ENCODE measurements around the gene GUCD1. TPM values are rescaled to one million over a fixed set of nuclear protein-coding genes. Genes with fewer than 3 reads are reported as not detected.
A peak's percentile ranks its signal among the peaks of the same experiment; 100 is the strongest.
"Not testable (repeated sequence)": the region's sequence is repeated elsewhere in the genome, so short reads cannot be mapped to it uniquely, and the experiment has no call there.

Gene GUCD1
- total RNA-seq, 1 experiment from 2014 or later, result 144 TPM

DNA sequence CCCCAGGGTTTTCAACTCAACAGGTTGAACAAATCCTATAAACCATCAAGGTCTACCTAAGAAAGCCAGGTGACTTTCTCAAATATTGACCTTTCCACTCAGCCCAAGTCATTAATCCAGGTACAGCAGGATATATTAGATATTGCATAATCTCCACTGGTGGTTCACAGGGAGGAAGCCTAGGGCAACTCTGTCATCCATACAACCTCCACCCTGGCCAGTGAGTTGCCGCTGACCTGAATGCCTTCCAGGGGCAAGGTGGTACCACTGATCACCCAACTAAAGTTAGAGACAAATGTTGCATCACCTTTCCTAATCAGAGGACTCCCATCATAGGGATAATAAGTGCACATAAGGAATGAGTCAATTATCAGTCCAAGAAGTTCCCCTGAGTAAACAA lies 22.9 kb downstream of the GUCD1 start:
- Histone ChIP-seq H3K9me3 (ENCODE audit: low read length) (no peaks in the 10 kb centered on the region), H3K4me3 (ENCODE audit: low read length) (no peak overlapping the region), H3K4me2 (ENCODE audit: low read depth, low read length, poor library complexity, severe bottlenecking) (no peak overlapping the region)

GRCh38 chr22:24530968-24531367 lies 24.0 kb downstream of the GUCD1 start:
- not testable (repeated sequence) for H3K9ac ChIP-seq (ENCODE audit: low read length); H3K4me2 ChIP-seq (ENCODE audit: low read depth, low read length, poor library complexity, severe bottlenecking); H3K9me2 ChIP-seq (replicated peaks; ENCODE audit: insufficient read depth, low read length); H4K20me1 ChIP-seq (ENCODE audit: insufficient read depth, low read depth, low read length); H3K79me2 ChIP-seq (ENCODE audit: low read length); H3K9me3 ChIP-seq (ENCODE audit: low read length); H3K27ac ChIP-seq (ENCODE audit: low read length); H3K4me3 ChIP-seq (ENCODE audit: low read length); H3K36me3 ChIP-seq (ENCODE audit: insufficient read depth, low read length); H3K27me3 ChIP-seq (ENCODE audit: low read length); DNase-seq; H2AFZ ChIP-seq (ENCODE audit: low read length); H3K4me1 ChIP-seq (ENCODE audit: low read length)

More for the DNA sequence above, 22.9 kb downstream of the GUCD1 start:
- no peaks in the 10 kb centered on the region for H3K36me3 ChIP-seq (ENCODE audit: insufficient read depth, low read length)
- H3K9ac ChIP-seq (ENCODE audit: low read length), result no peak overlapping the region
- H3K79me2 ChIP-seq (ENCODE audit: low read length), result no peaks in the 10 kb centered on the region
- DNase-seq, result no peak
- H3K4me1 ChIP-seq (ENCODE audit: low read length), result no peaks in the 10 kb centered on the region
- no peaks in the 10 kb centered on the region for H3K9me2 ChIP-seq (replicated peaks; ENCODE audit: insufficient read depth, low read length)
- no peaks in the 10 kb centered on the region for H4K20me1 ChIP-seq (ENCODE audit: insufficient read depth, low read depth, low read length)
- no peak overlapping the region for H3K27ac ChIP-seq (ENCODE audit: low read length)
- no peaks in the 10 kb centered on the region for H3K27me3 ChIP-seq (ENCODE audit: low read length)
- H2AFZ ChIP-seq (ENCODE audit: low read length), result no peak overlapping the region

GRCh38 chr22:24529898-24530297 lies 25.0 kb downstream of the GUCD1 start:
- H3K4me3 ChIP-seq (ENCODE audit: low read length), result no peak overlapping the region
- no peaks in the 10 kb centered on the region for H3K9me2 ChIP-seq (replicated peaks; ENCODE audit: insufficient read depth, low read length)
- H3K4me1 ChIP-seq (ENCODE audit: low read length), result peaks cover 11% of the 10 kb centered on the region

GRCh38 chr22:24526191-24526590 lies 28.7 kb downstream of the GUCD1 start:
- no peak overlapping the region for H3K4me3 ChIP-seq (ENCODE audit: low read length)
- no peak overlapping the region for H2AFZ ChIP-seq (ENCODE audit: low read length)
- no peak overlapping the region for H3K9ac ChIP-seq (ENCODE audit: low read length)
- no peaks in the 10 kb centered on the region for H3K9me3 ChIP-seq (ENCODE audit: low read length)
- H4K20me1 ChIP-seq (ENCODE audit: insufficient read depth, low read depth, low read length), result no peaks in the 10 kb centered on the region
- H3K79me2 ChIP-seq (ENCODE audit: low read length), result no peaks in the 10 kb centered on the region
- H3K27ac ChIP-seq (ENCODE audit: low read length), result no peak overlapping the region
- H3K9me2 ChIP-seq (replicated peaks; ENCODE audit: insufficient read depth, low read length), result no peaks in the 10 kb centered on the region
- no peak overlapping the region for H3K4me2 ChIP-seq (ENCODE audit: low read depth, low read length, poor library complexity, severe bottlenecking)
- H3K36me3 ChIP-seq (ENCODE audit: insufficient read depth, low read length), result no peaks in the 10 kb centered on the region
- no peak for DNase-seq
- peaks cover 39% of the 10 kb centered on the region for H3K4me1 ChIP-seq (ENCODE audit: low read length)
- no peaks in the 10 kb centered on the region for H3K27me3 ChIP-seq (ENCODE audit: low read length)

More at GRCh38 chr22:24529898-24530297, 25.0 kb downstream of the GUCD1 start:
- DNase-seq, result no peak
- no peaks in the 10 kb centered on the region for H3K36me3 ChIP-seq (ENCODE audit: insufficient read depth, low read length)
- no peak overlapping the region for H3K27ac ChIP-seq (ENCODE audit: low read length)
- H4K20me1 ChIP-seq (ENCODE audit: insufficient read depth, low read depth, low read length), result no peaks in the 10 kb centered on the region
- no peak overlapping the region for H2AFZ ChIP-seq (ENCODE audit: low read length)
- H3K4me2 ChIP-seq (ENCODE audit: low read depth, low read length, poor library complexity, severe bottlenecking), result no peak overlapping the region
- no peaks in the 10 kb centered on the region for H3K27me3 ChIP-seq (ENCODE audit: low read length)
- H3K79me2 ChIP-seq (ENCODE audit: low read length), result no peaks in the 10 kb centered on the region
- H3K9me3 ChIP-seq (ENCODE audit: low read length), result no peaks in the 10 kb centered on the region
- H3K9ac ChIP-seq (ENCODE audit: low read length), result no peak overlapping the region

DNA sequence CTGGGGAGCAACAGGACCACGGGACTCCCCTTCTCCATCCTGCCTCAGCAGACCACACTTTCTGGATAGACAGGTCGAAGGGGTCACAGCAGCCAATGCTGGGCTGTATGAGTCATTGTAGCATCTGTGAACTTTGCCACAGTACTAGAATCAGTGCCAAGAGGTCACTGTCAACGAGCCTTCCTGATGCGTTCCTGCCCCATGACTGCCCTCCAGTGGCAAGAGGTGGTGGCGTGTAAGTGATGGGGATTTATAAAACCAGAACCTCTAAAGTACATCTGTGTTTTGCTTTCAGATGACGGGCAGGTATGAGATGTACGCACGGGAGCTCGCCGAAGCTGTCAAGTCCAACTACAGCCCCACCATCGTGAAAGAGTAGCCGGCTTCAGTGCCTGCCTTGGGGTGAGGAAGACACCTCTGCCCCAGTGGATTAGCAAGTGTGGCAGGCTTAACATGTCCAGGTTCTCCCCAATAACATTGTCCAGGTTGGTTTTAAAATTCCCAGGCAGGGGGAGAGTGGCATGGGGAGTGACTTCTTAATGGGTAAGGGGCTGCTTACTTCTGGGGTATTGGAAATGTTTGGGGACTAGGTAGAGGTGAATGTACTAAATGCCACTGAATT lies 29.4 kb downstream of the GUCD1 start:
- Histone ChIP-seq H3K4me3 (ENCODE audit: low read length) (no peak overlapping the region), H2AFZ (ENCODE audit: low read length) (no peak overlapping the region), H3K36me3 (ENCODE audit: insufficient read depth, low read length) (no peaks in the 10 kb centered on the region), H3K27me3 (ENCODE audit: low read length) (no peaks in the 10 kb centered on the region), H3K9me2 (replicated peaks; ENCODE audit: insufficient read depth, low read length) (no peaks in the 10 kb centered on the region), H4K20me1 (ENCODE audit: insufficient read depth, low read depth, low read length) (no peaks in the 10 kb centered on the region), H3K27ac (ENCODE audit: low read length) (no peak overlapping the region), H3K4me2 (ENCODE audit: low read depth, low read length, poor library complexity, severe bottlenecking) (no peak overlapping the region), H3K9ac (ENCODE audit: low read length) (peak overlapping the region; percentile 30; the same call in 1 of the 2 replicates), H3K79me2 (ENCODE audit: low read length) (no peaks in the 10 kb centered on the region), H3K9me3 (ENCODE audit: low read length) (no peaks in the 10 kb centered on the region), H3K4me1 (ENCODE audit: low read length) (peaks cover 44% of the 10 kb centered on the region)
- peak; percentile 95 for DNase-seq

GRCh38 chr22:24523873-24524272 lies 31.1 kb downstream of the GUCD1 start:
- no peak overlapping the region for H3K4me2 ChIP-seq (ENCODE audit: low read depth, low read length, poor library complexity, severe bottlenecking)
- no peaks in the 10 kb centered on the region for H3K36me3 ChIP-seq (ENCODE audit: insufficient read depth, low read length)
- H3K9me2 ChIP-seq (replicated peaks; ENCODE audit: insufficient read depth, low read length), result no peaks in the 10 kb centered on the region
- no peak for DNase-seq
- no peak overlapping the region for H2AFZ ChIP-seq (ENCODE audit: low read length)
- H3K79me2 ChIP-seq (ENCODE audit: low read length), result no peaks in the 10 kb centered on the region
- no peak overlapping the region for H3K9ac ChIP-seq (ENCODE audit: low read length)
- no peaks in the 10 kb centered on the region for H3K27me3 ChIP-seq (ENCODE audit: low read length)
- peaks cover 56% of the 10 kb centered on the region for H3K4me1 ChIP-seq (ENCODE audit: low read length)
- H4K20me1 ChIP-seq (ENCODE audit: insufficient read depth, low read depth, low read length), result no peaks in the 10 kb centered on the region
- H3K4me3 ChIP-seq (ENCODE audit: low read length), result no peak overlapping the region
- H3K27ac ChIP-seq (ENCODE audit: low read length), result no peak overlapping the region
- H3K9me3 ChIP-seq (ENCODE audit: low read length), result no peaks in the 10 kb centered on the region

- peak overlapping the region; percentile 36; the same call in 1 of the 2 replicates for H3K4me3 ChIP-seq (ENCODE audit: low read length)
- H3K9me2 ChIP-seq (replicated peaks; ENCODE audit: insufficient read depth, low read length), result no peaks in the 10 kb centered on the region
- H3K4me1 ChIP-seq (ENCODE audit: low read length), result peaks cover 66% of the 10 kb centered on the region
- peak; percentile 90 for DNase-seq
- H3K9ac ChIP-seq (ENCODE audit: low read length), result peak overlapping the region; percentile 51
- H3K36me3 ChIP-seq (ENCODE audit: insufficient read depth, low read length), result no peaks in the 10 kb centered on the region
- H3K79me2 ChIP-seq (ENCODE audit: low read length), result no peaks in the 10 kb centered on the region
- no peaks in the 10 kb centered on the region for H4K20me1 ChIP-seq (ENCODE audit: insufficient read depth, low read depth, low read length)
- H3K9me3 ChIP-seq (ENCODE audit: low read length), result no peaks in the 10 kb centered on the region
- H3K27me3 ChIP-seq (ENCODE audit: low read length), result no peaks in the 10 kb centered on the region
- no peak overlapping the region for H3K27ac ChIP-seq (ENCODE audit: low read length)
- H3K4me2 ChIP-seq (ENCODE audit: low read depth, low read length, poor library complexity, severe bottlenecking), result peak overlapping the region; percentile 52
- no peak overlapping the region for H2AFZ ChIP-seq (ENCODE audit: low read length)
These were observed 33.1 kb downstream of the GUCD1 start for GRCh38 chr22:24521791-24522245.

GRCh38 chr22:24519496-24519895 lies 35.4 kb downstream of the GUCD1 start:
- DNase-seq, result no peak
- peak overlapping the region; percentile 21; the same call in 1 of the 2 replicates for H3K9ac ChIP-seq (ENCODE audit: low read length)
- no peak overlapping the region for H3K4me3 ChIP-seq (ENCODE audit: low read length)
- no peak overlapping the region for H3K27ac ChIP-seq (ENCODE audit: low read length)
- no peaks in the 10 kb centered on the region for H4K20me1 ChIP-seq (ENCODE audit: insufficient read depth, low read depth, low read length)
- no peak overlapping the region for H2AFZ ChIP-seq (ENCODE audit: low read length)
- no peaks in the 10 kb centered on the region for H3K9me3 ChIP-seq (ENCODE audit: low read length)
- peaks cover 69% of the 10 kb centered on the region for H3K4me1 ChIP-seq (ENCODE audit: low read length)
- H3K9me2 ChIP-seq (replicated peaks; ENCODE audit: insufficient read depth, low read length), result no peaks in the 10 kb centered on the region
- H3K36me3 ChIP-seq (ENCODE audit: insufficient read depth, low read length), result no peaks in the 10 kb centered on the region
- H3K4me2 ChIP-seq (ENCODE audit: low read depth, low read length, poor library complexity, severe bottlenecking), result no peak overlapping the region
- H3K79me2 ChIP-seq (ENCODE audit: low read length), result no peaks in the 10 kb centered on the region
- H3K27me3 ChIP-seq (ENCODE audit: low read length), result no peaks in the 10 kb centered on the region

Measured in Karpas-422 (cell line).